ENCODE data around the gene PACSIN3. TPM values are rescaled to one million over a fixed set of nuclear protein-coding genes. Genes with fewer than 3 reads are reported as not detected.

The PACSIN3 gene
- total and polyA plus RNA-seq, 4 donors: 7.9 to 25.5 (median 22.0) TPM

DNA sequence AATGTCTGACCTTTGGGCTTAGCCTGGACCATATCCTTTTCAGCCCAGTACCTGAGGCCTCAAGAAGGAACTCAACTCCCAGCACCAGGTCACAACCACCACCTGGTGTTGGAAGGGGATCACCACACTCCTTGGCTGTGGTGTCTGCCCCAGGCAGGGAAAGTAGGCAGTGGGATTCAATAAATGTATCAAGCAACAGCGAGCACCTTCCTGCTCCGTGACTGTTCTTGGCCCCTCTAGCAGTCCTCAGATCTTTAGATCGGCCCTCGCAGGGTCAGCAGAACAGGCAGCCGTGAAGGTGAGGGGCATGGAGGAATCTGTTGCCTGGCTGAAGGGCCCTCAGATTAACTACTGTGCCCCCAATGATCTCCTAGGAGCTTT, 25.5 kb downstream of the PACSIN3 start:
- no peak for DNase-seq (ENCODE audit: low read depth in 4 of 6, low spot score in 6 of 6)
- H3K27ac ChIP-seq (ENCODE audit: low read depth, low read length): no peak overlapping the region
- WGBS (ENCODE audit: insufficient coverage): 85% methylated on average over 5 of the region's 5 CpGs

DNA sequence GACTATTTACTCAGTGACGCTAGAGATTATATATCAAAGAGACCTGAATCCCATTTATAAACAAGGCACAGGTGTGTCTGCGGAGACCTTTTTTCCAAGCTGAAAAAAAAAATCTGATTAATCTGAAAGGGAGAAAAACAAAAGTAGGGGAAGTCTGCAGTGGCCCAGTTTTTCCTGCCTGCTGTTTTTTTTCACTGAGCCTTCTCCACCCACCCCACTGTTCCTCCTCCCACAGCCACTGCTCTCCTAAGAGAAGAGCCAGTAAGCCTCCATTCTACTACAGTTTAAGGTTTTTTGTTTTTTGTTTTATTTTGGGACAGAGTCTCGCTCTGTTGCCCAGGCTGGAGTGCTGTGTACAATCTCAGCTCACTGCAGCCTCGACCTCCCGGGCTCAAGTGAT, 28.0 kb downstream of the PACSIN3 start:
- no peak for DNase-seq (ENCODE audit: low read depth in 4 of 6, low spot score in 6 of 6)
- peaks cover 54% of the 10 kb centered on the region for H3K4me1 ChIP-seq (ENCODE audit: control insufficient read depth, insufficient read depth, low read length)
- no peaks in the 10 kb centered on the region for H3K9me3 ChIP-seq (ENCODE audit: control insufficient read depth, insufficient read depth, low read length)
- no peak overlapping the region for H3K4me3 ChIP-seq (ENCODE audit: low read depth, low read length)
- peaks cover 58% of the 10 kb centered on the region for H3K36me3 ChIP-seq (ENCODE audit: control insufficient read depth, insufficient read depth, low read length)
- 97% methylated on average over 3 of the region's 5 CpGs for WGBS (ENCODE audit: insufficient coverage)
- H3K27ac ChIP-seq (ENCODE audit: low read depth, low read length): no peak overlapping the region
- H3K27me3 ChIP-seq (ENCODE audit: control insufficient read depth, insufficient read depth, low read length): no peaks in the 10 kb centered on the region

More for the DNA sequence above, 25.5 kb downstream of the PACSIN3 start:
- H3K36me3 ChIP-seq (ENCODE audit: control insufficient read depth, insufficient read depth, low read length): peaks cover 83% of the 10 kb centered on the region
- H3K4me3 ChIP-seq (ENCODE audit: low read depth, low read length): no peak overlapping the region
- H3K4me1 ChIP-seq (ENCODE audit: control insufficient read depth, insufficient read depth, low read length): peaks cover 29% of the 10 kb centered on the region
- no peaks in the 10 kb centered on the region for H3K9me3 ChIP-seq (ENCODE audit: control insufficient read depth, insufficient read depth, low read length)
- H3K27me3 ChIP-seq (ENCODE audit: control insufficient read depth, insufficient read depth, low read length): no peaks in the 10 kb centered on the region

DNA sequence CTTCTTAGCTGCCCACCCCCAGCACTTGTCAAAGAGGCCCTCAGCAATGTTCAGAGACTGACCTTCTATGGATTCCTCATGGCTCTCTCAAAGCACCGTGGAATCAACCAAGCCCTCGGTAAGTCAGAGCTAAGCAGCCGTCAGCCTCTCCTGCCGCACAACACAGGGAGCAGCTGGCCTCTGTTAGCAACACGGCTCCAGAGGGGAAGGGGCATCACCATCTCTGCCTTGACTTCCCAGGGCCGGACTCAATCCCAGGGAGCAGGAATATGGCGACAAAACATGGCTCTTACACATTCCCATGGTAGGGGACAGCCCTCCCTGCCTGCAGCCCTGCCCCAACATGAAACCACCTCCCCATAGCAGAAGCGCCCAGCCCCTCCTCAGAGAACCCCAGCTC, 28.4 kb downstream of the PACSIN3 start:
- H3K4me3 ChIP-seq (ENCODE audit: low read depth, low read length): no peak overlapping the region
- H3K9me3 ChIP-seq (ENCODE audit: control insufficient read depth, insufficient read depth, low read length): no peaks in the 10 kb centered on the region
- DNase-seq (ENCODE audit: low read depth in 4 of 6, low spot score in 6 of 6): no peak
- H3K27me3 ChIP-seq (ENCODE audit: control insufficient read depth, insufficient read depth, low read length): no peaks in the 10 kb centered on the region
- peaks cover 56% of the 10 kb centered on the region for H3K36me3 ChIP-seq (ENCODE audit: control insufficient read depth, insufficient read depth, low read length)
- H3K27ac ChIP-seq (ENCODE audit: low read depth, low read length): no peak overlapping the region
- WGBS (ENCODE audit: insufficient coverage): 86% methylated on average over 8 of the region's 8 CpGs
- H3K4me1 ChIP-seq (ENCODE audit: control insufficient read depth, insufficient read depth, low read length): peaks cover 57% of the 10 kb centered on the region

DNA sequence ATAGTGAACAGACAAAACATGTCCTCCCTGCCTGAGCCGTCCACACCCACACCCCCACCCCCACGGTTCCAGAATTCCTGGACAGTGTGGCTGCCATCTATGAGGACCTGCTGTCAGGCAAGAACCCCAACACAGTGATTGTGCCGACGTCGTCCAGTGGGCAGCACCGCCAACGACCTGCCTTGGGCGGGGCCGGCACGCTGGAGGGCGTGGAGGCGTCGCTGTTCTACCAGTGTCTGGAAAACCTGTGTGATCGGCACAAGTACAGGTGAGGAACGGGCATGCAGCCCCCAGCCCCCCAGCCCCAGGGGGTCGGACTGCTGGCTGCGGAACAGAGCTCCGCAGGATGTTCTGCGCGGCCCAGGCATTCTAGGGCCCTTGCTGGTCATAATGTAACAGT, 29.3 kb downstream of the PACSIN3 start:
- H3K4me3 ChIP-seq (ENCODE audit: low read depth, low read length): no peak overlapping the region
- H3K27ac ChIP-seq (ENCODE audit: low read depth, low read length): no peak overlapping the region
- H3K36me3 ChIP-seq (ENCODE audit: control insufficient read depth, insufficient read depth, low read length): peaks cover 48% of the 10 kb centered on the region
- 87% methylated on average over 18 of the region's 20 CpGs for WGBS (ENCODE audit: insufficient coverage)
- DNase-seq (ENCODE audit: low read depth in 4 of 6, low spot score in 6 of 6): no peak
- no peaks in the 10 kb centered on the region for H3K27me3 ChIP-seq (ENCODE audit: control insufficient read depth, insufficient read depth, low read length)
- H3K9me3 ChIP-seq (ENCODE audit: control insufficient read depth, insufficient read depth, low read length): no peaks in the 10 kb centered on the region
- H3K4me1 ChIP-seq (ENCODE audit: control insufficient read depth, insufficient read depth, low read length): peaks cover 56% of the 10 kb centered on the region

DNA sequence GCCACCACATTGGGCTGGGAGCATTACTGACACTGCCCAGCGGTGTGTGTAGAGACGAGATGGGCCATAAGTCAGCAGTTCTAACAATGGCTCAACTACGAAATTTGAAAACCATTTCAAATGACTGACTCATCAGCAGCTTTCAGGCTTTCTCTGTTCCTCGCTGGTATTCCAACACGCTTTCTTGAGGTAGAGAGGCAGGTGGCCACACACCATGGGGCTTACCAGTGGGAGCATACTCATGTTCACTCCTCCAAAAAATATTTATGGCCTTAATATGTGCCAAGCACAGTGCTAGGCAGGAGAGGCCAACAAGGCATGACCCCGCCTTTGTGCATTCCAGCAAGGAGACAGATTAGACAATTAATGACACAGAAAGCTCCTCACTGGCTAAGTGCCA, 29.9 kb downstream of the PACSIN3 start:
- WGBS (ENCODE audit: insufficient coverage): 71% methylated on average over 4 of the region's 6 CpGs
- Histone ChIP-seq H3K27ac (ENCODE audit: low read depth, low read length) (no peak overlapping the region), H3K4me3 (ENCODE audit: low read depth, low read length) (no peak overlapping the region), H3K27me3 (ENCODE audit: control insufficient read depth, insufficient read depth, low read length) (no peaks in the 10 kb centered on the region), H3K9me3 (ENCODE audit: control insufficient read depth, insufficient read depth, low read length) (no peaks in the 10 kb centered on the region), H3K36me3 (ENCODE audit: control insufficient read depth, insufficient read depth, low read length) (peaks cover 42% of the 10 kb centered on the region), H3K4me1 (ENCODE audit: control insufficient read depth, insufficient read depth, low read length) (peaks cover 51% of the 10 kb centered on the region)
- no peak for DNase-seq (ENCODE audit: low read depth in 4 of 6, low spot score in 6 of 6)

DNA sequence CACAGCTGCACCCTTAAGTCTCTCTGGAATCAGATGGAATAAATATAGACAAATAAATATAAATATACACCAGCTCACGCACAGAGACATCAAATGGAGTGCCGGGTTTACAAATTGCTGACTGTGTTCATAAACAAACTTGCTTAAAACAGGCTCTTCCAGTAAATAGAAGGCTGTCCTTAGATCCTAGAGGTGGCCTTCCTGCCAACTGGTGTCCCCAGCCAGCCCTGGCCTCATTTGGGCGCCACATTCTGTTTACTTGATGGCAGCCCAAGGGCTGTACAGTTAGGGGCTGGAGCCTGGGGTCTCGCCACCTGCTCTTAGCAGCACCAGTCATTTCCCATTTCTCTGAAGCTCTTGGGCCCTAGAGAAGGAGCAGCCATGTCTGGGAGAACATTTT, 30.4 kb downstream of the PACSIN3 start:
- H3K4me3 ChIP-seq (ENCODE audit: low read depth, low read length): no peak overlapping the region
- peaks cover 46% of the 10 kb centered on the region for H3K4me1 ChIP-seq (ENCODE audit: control insufficient read depth, insufficient read depth, low read length)
- 92% methylated on average over 2 of the region's 4 CpGs for WGBS (ENCODE audit: insufficient coverage)
- H3K9me3 ChIP-seq (ENCODE audit: control insufficient read depth, insufficient read depth, low read length): no peaks in the 10 kb centered on the region
- peaks cover 38% of the 10 kb centered on the region for H3K36me3 ChIP-seq (ENCODE audit: control insufficient read depth, insufficient read depth, low read length)
- H3K27ac ChIP-seq (ENCODE audit: low read depth, low read length): no peak overlapping the region
- H3K27me3 ChIP-seq (ENCODE audit: control insufficient read depth, insufficient read depth, low read length): no peaks in the 10 kb centered on the region
- DNase-seq (ENCODE audit: low read depth in 4 of 6, low spot score in 6 of 6): no peak

DNA sequence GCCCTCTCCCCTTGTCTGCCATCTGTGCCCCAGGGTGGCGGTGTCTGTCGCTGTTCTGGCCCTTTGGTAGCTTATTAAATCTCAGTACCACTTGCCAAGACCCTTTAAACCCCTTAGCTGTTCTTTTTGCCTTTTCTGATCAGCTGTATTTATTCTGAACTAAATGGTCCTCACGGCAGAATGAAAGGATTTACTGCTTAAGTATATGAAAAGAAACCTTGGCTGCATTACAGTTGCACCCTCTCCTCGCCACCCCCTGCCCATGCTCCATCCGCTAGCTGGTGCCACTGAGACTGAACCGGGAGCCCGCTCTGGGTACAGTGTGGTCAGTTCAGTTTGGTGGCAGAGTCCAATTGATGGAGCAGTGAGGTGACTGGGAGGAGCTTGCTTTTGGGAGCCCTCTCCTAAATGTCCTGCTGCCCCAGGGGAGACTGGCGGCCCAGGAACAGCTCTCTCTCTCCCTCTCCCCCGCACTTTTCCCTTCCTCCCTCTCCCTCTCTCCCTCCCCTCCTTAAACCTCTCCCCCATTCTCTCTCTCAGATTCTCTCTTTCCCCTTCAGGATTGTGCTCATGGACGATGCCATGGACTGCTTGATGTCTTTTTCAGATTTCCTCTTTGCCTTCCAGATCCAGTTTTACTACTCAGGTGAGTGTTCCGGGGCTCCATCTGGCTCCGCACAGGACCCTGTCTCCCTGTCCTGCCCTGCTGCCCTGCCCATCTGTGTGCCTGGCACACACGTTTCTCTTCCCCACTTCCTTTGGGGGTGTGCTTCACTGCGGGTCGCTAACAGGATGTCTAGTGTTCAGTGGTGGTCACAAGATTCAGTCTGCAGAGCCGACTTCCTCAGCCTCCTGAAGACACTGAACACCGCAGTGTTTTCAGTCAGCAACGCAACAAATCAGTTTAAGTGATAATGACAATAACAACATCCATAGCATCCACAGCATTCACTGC, 31.3 kb downstream of the PACSIN3 start:
- WGBS (ENCODE audit: insufficient coverage): 63% methylated on average over 11 of the region's 18 CpGs
- H3K4me3 ChIP-seq (ENCODE audit: low read depth, low read length): no peak overlapping the region
- H3K27me3 ChIP-seq (ENCODE audit: control insufficient read depth, insufficient read depth, low read length): no peaks in the 10 kb centered on the region
- H3K36me3 ChIP-seq (ENCODE audit: control insufficient read depth, insufficient read depth, low read length): peaks cover 36% of the 10 kb centered on the region
- H3K4me1 ChIP-seq (ENCODE audit: control insufficient read depth, insufficient read depth, low read length): peaks cover 42% of the 10 kb centered on the region
- H3K27ac ChIP-seq (ENCODE audit: low read depth, low read length): peak overlapping the region; percentile 59
- DNase-seq (ENCODE audit: low read depth in 4 of 6, low spot score in 6 of 6): peak in 2 of 6 donors; percentile 40 to 61
- H3K9me3 ChIP-seq (ENCODE audit: control insufficient read depth, insufficient read depth, low read length): no peaks in the 10 kb centered on the region

DNA sequence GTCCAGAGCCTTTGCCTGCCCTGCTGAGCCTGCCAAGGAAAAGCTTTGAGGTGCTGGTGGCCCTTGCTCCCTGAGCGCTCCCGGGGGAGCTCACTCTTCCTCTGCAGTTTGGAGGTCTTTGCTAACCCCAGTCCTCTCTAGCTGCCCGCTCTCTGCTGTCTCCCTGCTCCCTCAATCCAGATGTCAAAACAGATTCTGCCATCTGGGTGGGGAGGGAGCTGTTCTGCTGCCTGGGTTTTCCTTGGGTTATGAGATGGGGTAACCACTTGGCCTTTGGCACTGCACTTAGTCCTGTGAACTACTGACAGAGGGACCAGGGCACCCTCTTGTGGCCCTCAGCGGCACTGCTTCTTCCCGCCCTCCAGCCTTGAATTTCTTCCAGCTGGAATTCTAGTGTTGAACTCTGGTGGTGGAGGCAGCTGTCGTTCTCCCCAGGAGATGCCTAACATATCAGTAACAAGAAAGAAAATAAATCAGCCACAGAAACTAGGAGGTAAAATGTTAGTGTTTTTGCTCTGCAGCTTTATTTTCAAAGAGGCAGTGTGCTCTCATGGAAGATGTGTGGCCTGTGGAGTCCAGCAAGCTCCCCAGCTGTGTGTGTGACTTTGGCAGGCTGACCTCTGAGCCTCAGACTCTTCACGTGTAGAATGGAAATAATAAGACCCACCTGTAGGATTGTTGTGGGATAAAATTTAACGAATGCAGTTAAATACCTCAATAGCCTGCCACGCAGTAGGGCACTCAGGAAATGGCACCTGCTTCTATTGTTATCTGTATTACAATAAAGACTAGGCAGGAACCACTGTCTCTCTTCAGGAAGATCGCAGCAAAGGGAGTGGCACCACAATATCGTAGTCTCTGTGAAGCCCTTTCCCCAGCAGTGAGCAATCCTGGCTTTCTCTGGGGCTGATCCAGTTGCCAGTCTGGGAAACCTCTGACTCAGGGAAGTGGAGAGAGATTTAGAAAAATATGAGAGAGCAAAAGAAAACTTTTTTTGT, 33.0 kb downstream of the PACSIN3 start:
- 54% methylated on average over 6 of the region's 11 CpGs for WGBS (ENCODE audit: insufficient coverage)

DNA sequence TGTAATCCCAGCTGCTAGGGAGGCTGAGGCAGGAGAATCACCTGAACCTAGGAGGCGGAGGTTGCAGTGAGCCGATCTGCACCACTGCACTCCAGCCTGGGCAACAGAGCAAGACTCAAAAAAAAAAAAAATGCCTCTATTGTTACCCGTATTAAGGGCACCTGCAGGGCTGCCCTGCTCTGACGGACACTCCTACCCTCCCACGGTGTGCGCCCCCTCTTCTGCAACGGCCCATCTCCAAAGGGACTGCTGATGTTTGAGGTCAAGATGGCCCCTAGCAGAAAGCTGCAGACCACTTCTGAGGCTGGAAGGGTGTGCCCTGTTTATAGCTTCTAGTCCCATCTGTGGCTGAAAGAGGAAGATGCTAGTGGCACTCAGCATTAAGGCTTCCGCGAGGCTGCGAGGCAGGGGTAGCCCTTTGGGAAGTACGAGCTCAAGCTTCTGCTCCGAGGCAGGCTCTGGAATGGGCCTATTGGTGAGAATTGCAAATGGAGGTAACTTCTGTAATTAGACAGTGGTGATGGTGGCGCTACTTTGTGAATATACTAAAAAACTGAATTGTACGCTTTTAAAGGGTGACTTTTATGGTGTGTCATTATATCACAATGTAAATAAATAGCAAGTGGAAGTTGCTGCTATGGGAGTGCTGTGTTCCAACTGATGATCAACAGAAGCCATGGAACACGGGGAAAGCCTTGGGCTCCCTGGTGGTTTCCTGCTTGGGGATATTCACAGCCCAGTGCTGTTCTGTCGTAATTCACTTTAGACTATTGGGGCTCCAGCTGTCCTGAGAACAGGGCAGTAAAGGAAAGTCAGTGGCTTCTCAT, 33.9 kb downstream of the PACSIN3 start:
- H3K36me3 ChIP-seq (ENCODE audit: control insufficient read depth, insufficient read depth, low read length): peaks cover 20% of the 10 kb centered on the region
- no peaks in the 10 kb centered on the region for H3K9me3 ChIP-seq (ENCODE audit: control insufficient read depth, insufficient read depth, low read length)
- H3K4me3 ChIP-seq (ENCODE audit: low read depth, low read length): no peak overlapping the region
- no peak overlapping the region for H3K27ac ChIP-seq (ENCODE audit: low read depth, low read length)
- 71% methylated on average over 13 of the region's 16 CpGs for WGBS (ENCODE audit: insufficient coverage)
- H3K4me1 ChIP-seq (ENCODE audit: control insufficient read depth, insufficient read depth, low read length): peaks cover 49% of the 10 kb centered on the region
- no peak for DNase-seq (ENCODE audit: low read depth in 4 of 6, low spot score in 6 of 6)
- no peaks in the 10 kb centered on the region for H3K27me3 ChIP-seq (ENCODE audit: control insufficient read depth, insufficient read depth, low read length)

More for the DNA sequence above, 33.0 kb downstream of the PACSIN3 start:
- Histone ChIP-seq H3K4me1 (ENCODE audit: control insufficient read depth, insufficient read depth, low read length) (peaks cover 49% of the 10 kb centered on the region), H3K27me3 (ENCODE audit: control insufficient read depth, insufficient read depth, low read length) (no peaks in the 10 kb centered on the region), H3K4me3 (ENCODE audit: low read depth, low read length) (no peak overlapping the region), H3K9me3 (ENCODE audit: control insufficient read depth, insufficient read depth, low read length) (no peaks in the 10 kb centered on the region), H3K36me3 (ENCODE audit: control insufficient read depth, insufficient read depth, low read length) (peaks cover 24% of the 10 kb centered on the region), H3K27ac (ENCODE audit: low read depth, low read length) (peak overlapping the region; percentile 35)
- peak in 4 of 6 donors; percentile 62 to 94 (median 82) for DNase-seq (ENCODE audit: low read depth in 4 of 6, low spot score in 6 of 6)
